GM12865 (cell line): ENCODE data around the gene PHF1.

Experiments used
- DNase-seq: peaks from one replicate; pipeline ENCODE4 v3.0.0; 2010; ENCODE audit warnings: low read depth
- H3K4me3 ChIP-seq: 2 replicates; pipeline ENCODE4 v1.5.1; 2011; ENCODE audit warnings: mild to moderate bottlenecking, low read depth, low read length, control low read depth
- TF ChIP-seq, protein P1 (sequence below): IDR thresholded peaks from 2 replicates; pipeline ENCODE4 v1.5.1; 2011; ENCODE audit warnings: low read length, control low read depth, low read depth, inconsistent platforms; ENCODE audit not compliant: insufficient read depth; ENCODE audit errors: missing control alignments

Gene PHF1

DNA sequence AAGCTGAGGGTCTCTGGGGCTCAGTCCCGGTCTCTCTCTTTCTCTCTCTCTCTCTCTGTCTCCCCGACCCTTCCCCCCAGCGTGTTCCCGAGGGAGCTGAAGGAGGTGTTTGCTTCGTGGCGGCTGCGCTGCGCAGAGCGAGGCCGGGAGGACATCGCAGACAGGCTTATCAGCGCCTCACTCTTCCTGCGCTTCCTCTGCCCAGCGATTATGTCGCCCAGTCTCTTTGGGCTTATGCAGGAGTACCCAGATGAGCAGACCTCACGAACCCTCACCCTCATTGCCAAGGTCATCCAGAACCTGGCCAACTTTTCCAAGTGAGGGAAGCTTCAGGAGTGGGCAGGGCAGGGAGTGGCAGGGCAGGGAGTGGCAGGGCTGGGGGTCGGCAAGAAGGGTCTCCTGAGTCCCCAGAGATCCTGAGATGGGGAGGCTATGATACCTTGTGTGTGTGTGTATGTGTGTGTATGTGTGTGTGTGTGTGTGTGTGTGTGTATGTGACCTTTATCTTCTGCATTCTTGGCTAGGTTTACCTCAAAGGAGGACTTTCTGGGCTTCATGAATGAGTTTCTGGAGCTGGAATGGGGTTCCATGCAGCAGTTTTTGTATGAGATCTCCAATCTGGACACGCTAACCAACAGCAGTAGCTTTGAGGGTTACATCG, 30.0 kb downstream of the PHF1 start:
- H3K4me3 ChIP-seq = no peak overlapping the region
- no peak for DNase-seq
- TF ChIP-seq, protein P1, sequence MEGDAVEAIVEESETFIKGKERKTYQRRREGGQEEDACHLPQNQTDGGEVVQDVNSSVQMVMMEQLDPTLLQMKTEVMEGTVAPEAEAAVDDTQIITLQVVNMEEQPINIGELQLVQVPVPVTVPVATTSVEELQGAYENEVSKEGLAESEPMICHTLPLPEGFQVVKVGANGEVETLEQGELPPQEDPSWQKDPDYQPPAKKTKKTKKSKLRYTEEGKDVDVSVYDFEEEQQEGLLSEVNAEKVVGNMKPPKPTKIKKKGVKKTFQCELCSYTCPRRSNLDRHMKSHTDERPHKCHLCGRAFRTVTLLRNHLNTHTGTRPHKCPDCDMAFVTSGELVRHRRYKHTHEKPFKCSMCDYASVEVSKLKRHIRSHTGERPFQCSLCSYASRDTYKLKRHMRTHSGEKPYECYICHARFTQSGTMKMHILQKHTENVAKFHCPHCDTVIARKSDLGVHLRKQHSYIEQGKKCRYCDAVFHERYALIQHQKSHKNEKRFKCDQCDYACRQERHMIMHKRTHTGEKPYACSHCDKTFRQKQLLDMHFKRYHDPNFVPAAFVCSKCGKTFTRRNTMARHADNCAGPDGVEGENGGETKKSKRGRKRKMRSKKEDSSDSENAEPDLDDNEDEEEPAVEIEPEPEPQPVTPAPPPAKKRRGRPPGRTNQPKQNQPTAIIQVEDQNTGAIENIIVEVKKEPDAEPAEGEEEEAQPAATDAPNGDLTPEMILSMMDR = no peak

DNA sequence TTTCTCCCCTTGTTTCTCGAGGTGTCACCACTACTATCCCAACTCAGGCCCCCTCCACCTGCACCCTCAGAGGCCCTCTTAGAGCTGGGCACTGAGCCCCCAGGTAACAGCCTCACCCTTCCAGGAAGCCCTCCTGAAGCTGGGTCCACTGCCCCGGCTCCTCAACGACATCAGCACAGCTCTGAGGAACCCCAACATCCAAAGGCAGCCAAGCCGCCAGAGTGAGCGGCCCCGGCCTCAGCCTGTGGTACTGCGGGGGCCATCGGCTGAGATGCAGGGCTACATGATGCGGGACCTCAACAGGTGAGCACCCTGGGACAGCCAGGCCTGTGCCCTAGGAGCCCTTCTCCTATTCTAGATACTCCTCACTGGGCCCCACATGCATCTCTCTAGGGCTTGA, 30.6 kb downstream of the PHF1 start:
- no peak for DNase-seq
- H3K4me3 ChIP-seq = no peak overlapping the region
- TF ChIP-seq, protein P1 = no peak

DNA sequence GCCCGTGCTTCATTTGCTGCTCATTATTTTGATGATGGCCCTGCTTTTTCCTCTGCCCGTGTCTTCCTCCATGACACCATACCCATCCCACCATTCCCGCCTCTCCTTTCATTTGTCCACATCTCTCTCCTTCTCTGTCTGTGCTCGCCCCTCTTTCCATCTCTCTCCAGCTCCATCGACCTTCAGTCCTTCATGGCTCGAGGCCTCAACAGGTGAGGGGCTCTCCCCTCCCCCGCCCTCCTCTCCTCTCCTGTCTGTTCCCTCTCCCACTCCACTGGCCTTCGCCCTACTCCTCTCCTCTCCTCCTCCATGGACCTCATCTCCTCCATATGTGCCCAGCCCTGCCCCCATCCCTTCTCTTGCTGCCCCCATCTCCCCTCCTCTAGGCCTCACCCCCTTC, 31.5 kb downstream of the PHF1 start:
- TF ChIP-seq, protein P1 = no peak
- DNase-seq = no peak
- no peak overlapping the region for H3K4me3 ChIP-seq

DNA sequence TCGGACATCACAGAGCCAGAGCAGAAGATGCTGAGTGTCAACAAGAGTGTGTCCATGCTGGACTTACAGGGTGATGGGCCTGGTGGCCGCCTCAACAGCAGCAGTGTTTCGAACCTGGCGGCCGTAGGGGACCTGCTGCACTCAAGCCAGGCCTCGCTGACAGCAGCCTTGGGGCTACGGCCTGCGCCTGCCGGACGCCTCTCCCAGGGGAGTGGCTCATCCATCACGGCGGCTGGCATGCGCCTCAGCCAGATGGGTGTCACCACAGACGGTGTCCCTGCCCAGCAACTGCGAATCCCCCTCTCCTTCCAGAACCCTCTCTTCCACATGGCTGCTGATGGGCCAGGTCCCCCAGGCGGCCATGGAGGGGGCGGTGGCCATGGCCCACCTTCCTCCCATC, 32.2 kb downstream of the PHF1 start:
- TF ChIP-seq, protein P1 = no peak
- no peak overlapping the region for H3K4me3 ChIP-seq
- no peak for DNase-seq

DNA sequence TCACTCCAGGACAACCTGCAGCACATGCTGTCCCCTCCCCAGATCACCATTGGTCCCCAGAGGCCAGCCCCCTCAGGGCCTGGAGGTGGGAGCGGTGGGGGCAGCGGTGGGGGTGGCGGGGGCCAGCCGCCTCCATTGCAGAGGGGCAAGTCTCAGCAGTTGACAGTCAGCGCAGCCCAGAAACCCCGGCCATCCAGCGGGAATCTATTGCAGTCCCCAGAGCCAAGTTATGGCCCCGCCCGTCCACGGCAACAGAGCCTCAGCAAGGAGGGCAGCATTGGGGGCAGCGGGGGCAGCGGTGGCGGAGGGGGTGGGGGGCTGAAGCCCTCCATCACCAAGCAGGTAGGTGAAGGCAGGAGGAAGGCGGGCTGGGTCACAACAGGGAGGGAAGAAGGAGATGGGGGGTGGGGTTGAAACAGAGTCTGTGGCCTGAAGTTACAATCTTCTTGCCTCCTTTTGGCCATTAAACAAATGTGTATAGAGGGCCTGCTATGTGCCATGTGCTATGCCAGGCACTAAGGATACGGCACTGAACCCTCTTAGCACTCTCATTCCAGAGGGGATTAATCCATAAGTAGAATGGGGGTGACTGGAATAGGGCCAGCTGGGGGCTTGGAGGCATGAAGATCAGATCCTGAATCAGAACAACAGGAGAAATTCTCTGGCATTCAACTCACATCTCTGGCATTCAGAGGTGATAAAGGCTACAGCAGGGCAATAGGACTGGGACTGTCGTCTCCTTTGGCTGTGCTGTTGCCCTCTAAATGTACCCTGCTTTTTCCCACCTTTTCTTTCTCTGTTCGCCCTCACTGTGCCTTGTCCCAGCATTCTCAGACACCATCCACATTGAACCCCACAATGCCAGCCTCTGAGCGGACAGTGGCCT, 33.0 kb downstream of the PHF1 start:
- TF ChIP-seq, protein P1 = no peak
- no peak overlapping the region for H3K4me3 ChIP-seq
- no peak for DNase-seq

DNA sequence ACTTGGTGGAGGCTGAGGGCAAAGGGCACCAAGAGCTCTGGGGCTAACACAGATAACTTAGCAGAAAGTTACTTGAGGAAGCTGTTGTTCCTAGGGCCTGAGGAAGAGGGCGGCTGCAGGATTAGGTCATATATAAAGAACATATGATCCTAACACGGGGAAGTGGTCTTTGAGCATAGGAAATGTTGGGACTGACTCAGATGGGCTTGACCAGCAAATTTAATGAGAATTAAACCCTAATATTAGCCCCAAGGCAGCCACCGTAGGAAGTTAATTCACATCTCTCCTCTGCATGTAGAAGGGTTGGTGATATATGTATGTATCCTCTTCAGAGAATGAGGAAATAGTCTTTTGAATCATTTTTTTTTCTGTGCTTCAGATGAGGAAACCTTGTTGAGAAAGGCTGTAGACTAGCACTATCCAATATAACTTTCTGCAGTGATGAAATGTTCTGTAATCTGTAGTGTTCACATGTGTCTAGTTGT, 34.3 kb downstream of the PHF1 start:
- TF ChIP-seq, protein P1 = no peak
- no peak for DNase-seq
- no peak overlapping the region for H3K4me3 ChIP-seq
